Activated naive CD4-positive, alpha-beta T cell treated with anti-CD3 and anti-CD28 coated beads for 36 hours (primary cell): ENCODE results near the gene JADE3. TPM values are rescaled to one million over a fixed set of nuclear protein-coding genes. Genes with fewer than 3 reads are reported as not detected.

Source experiments
- CTCF ChIA-PET: fragments of 350-600 bp; sonication (Branson Sonifier 250); formaldehyde crosslinking; loops from one replicate; lab custom pipeline; 2021; ENCODE audit warnings: antibody characterized with exemption; lab: Charles Lee
- DNase-seq: peaks from one replicate; pipeline ENCODE4 v3.0.0-alpha.2; 2020
- H3K27ac Mint-ChIP-seq: one replicate; pipeline ENCODE4 v1.8.0; 2021; ENCODE audit warnings: mild to moderate bottlenecking, mixed read lengths
- H3K27me3 Mint-ChIP-seq: one replicate; pipeline ENCODE4 v1.8.0; 2021; ENCODE audit warnings: low read depth, mixed read lengths
- H3K36me3 Mint-ChIP-seq: one replicate; pipeline ENCODE4 v1.8.0; 2021; ENCODE audit warnings: low read depth, mixed read lengths
- H3K4me1 Mint-ChIP-seq: one replicate; pipeline ENCODE4 v1.8.0; 2021; ENCODE audit warnings: low read depth, mixed read lengths
- H3K4me3 Mint-ChIP-seq: one replicate; pipeline ENCODE4 v1.8.0; 2021; ENCODE audit warnings: mild to moderate bottlenecking, moderate library complexity, mixed read lengths
- H3K9me3 Mint-ChIP-seq: one replicate; pipeline ENCODE4 v1.8.0; 2021; ENCODE audit warnings: mixed read lengths
- intact Hi-C: fragments of 100-400 bp; cut with micrococcal nuclease; formaldehyde crosslinking; loops from one replicate; pipeline ENCODE4 v1.15.1; 2023
- total RNA-seq, 2 experiments: library from RNA; stranded (reverse); gene quantifications; one replicate each; pipeline ENCODE4 v1.2.3, GENCODE V29; 2021

The JADE3 gene
- total RNA-seq, 2 experiments from 2014 or later, result 1.4 TPM

DNA sequence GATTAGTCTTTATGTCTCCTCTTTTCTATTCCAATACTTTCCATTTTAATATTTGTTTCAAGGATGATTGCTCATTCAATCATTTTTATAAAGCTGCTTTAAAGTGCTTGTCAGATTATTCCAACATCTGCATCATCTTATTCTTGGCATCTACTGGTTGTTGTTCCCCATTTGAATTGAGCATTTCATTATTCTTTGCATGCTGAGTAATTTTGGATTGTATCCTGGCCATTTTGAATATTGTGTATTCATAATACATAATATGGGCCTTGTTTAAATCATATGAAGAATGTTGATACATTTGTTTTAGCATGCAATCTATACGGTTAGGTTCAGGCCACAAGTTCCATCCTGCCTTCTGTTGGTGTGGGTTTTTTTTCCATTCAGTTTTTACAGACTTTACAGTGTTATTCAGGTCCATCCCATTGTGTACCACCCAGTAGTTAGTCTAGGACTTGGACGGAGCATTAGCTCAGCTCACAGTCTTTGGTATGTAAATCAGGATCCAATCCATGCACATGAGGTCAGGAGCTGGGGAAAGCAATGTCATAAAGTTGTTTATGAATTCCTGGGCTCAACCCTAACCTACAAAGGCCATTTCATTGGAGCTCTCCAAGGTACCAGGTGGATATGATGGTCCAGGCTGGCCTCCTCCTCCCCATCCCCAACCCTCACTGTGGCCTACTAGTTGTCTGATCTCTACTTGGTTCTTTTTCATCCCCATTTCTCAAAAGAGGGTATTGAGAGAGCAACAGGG, 186.3 kb downstream of the JADE3 start:
- DNase-seq, result no peak
- no peaks in the 10 kb centered on the region for H3K4me1 Mint-ChIP-seq
- H3K27me3 Mint-ChIP-seq, result no peaks in the 10 kb centered on the region
- H3K9me3 Mint-ChIP-seq, result no peaks in the 10 kb centered on the region
- H3K27ac Mint-ChIP-seq, result no peak overlapping the region
- no peak overlapping the region for H3K4me3 Mint-ChIP-seq
- CTCF ChIA-PET, result no interaction called here
- intact Hi-C loops, result loop anchor here (10.0 kb wide), 1 partner anchor 114 kb away; no protein-coding TSS in a partner anchor
- H3K36me3 Mint-ChIP-seq, result no peaks in the 10 kb centered on the region

DNA sequence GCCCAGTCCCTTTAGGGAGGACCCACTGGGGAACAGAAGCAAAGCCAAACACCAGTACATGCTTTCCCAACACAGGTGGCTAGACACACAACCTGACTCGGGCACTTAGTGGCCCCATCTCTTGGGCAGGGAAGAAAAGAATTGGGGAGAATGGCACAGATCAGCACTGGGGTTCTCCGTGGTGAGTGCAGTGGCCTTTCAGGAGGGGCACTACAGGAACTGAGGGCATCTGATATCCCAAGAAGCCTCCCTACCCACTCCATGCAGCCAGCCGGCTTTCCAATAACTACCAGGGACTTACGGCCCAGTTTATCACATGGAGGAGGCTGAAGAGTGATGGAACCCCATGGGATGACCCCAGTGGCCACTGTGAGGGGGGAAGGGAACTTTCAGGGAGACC, 189.0 kb downstream of the JADE3 start:
- DNase-seq, result no peak
- Mint-ChIP-seq H3K4me1 (no peaks in the 10 kb centered on the region), H3K36me3 (no peaks in the 10 kb centered on the region), H3K4me3 (no peak overlapping the region), H3K9me3 (no peaks in the 10 kb centered on the region), H3K27me3 (no peaks in the 10 kb centered on the region), H3K27ac (no peak overlapping the region)
- CTCF ChIA-PET, result no interaction called here
- intact Hi-C loops, result no loop called here

Other genes starting within 250 kb of the JADE3 start
- 10 to 100 TPM; 10.1 to 11.1 TPM for gene SLC9A7, start 153.3 kb upstream of the JADE3 start, total RNA-seq
- 1 to 10 TPM; 4.0 to 4.2 TPM for gene RP2, start 75.4 kb upstream of the JADE3 start, total RNA-seq
- gene RGN, start 166.0 kb downstream of the JADE3 start, total RNA-seq, result not detected
- 10 to 100 TPM; 85.8 to 87.2 TPM for gene NDUFB11, start 232.3 kb downstream of the JADE3 start, total RNA-seq
- 10 to 100 TPM; 65.4 to 65.5 TPM for gene RBM10, start 232.8 kb downstream of the JADE3 start, total RNA-seq